EH (cell line): ENCODE measurements around the gene CCDC30.
"Not testable (repeated sequence)": the region's sequence is repeated elsewhere in the genome, so short reads cannot be mapped to it uniquely, and the experiment has no call there.

Experiments
- DNase-seq: peaks from one replicate; pipeline ENCODE4 v3.0.0-alpha.2; 2015; ENCODE audit warnings: low read depth

CCDC30 gene

GRCh38 chr1:42657981-42658876 lies 195.1 kb downstream of the CCDC30 start, which contains the start of gene PPIH:
TSS of gene PPIH (plus strand) at chr1:42658423. CDS start at chr1:42658447, 24 bp downstream.
- peak; percentile 92 for DNase-seq

- no peak for DNase-seq
Measured at GRCh38 chr1:42658877-42659337, 195.8 kb downstream of the CCDC30 start.

- no peak for DNase-seq
Measured at GRCh38 chr1:42660907-42661500, 197.9 kb downstream of the CCDC30 start.

- DNase-seq, result no peak
Measured at GRCh38 chr1:42669936-42670335, 206.8 kb downstream of the CCDC30 start.

GRCh38 chr1:42670425-42670824 lies 207.3 kb downstream of the CCDC30 start:
- DNase-seq, result no peak

GRCh38 chr1:42674214-42674613 lies 211.1 kb downstream of the CCDC30 start:
- DNase-seq, result peak; percentile 13

- no peak for DNase-seq
Measured at GRCh38 chr1:42674682-42675081, 211.6 kb downstream of the CCDC30 start.

GRCh38 chr1:42675467-42675866 lies 212.4 kb downstream of the CCDC30 start:
- DNase-seq, result no peak

GRCh38 chr1:42676534-42677087 lies 213.5 kb downstream of the CCDC30 start:
- DNase-seq, result no peak

GRCh38 chr1:42679364-42679983 lies 216.4 kb downstream of the CCDC30 start:
- DNase-seq, result peak; percentile 47

- no peak for DNase-seq
Measured at GRCh38 chr1:42680055-42680454, 217.0 kb downstream of the CCDC30 start.

- DNase-seq, result peak; percentile 30
Measured at GRCh38 chr1:42680921-42681683, 218.0 kb downstream of the CCDC30 start.

- peak; percentile 99 for DNase-seq
Measured at GRCh38 chr1:42681741-42682483, 218.8 kb downstream of the CCDC30 start, which contains the start of gene YBX1. TSS of gene YBX1 (plus strand) at chr1:42682418. CDS start at chr1:42682566, 148 bp downstream.

- DNase-seq, result not testable (repeated sequence)
Measured at GRCh38 chr1:42682484-42682738, 219.3 kb downstream of the CCDC30 start.

- DNase-seq, result peak; percentile 71
Measured at GRCh38 chr1:42682739-42683531, 219.8 kb downstream of the CCDC30 start.

GRCh38 chr1:42684139-42684538 lies 221.1 kb downstream of the CCDC30 start:
- DNase-seq, result peak; percentile 26

- no peak for DNase-seq
Measured at GRCh38 chr1:42686418-42686817, 223.3 kb downstream of the CCDC30 start.

- DNase-seq, result no peak
Measured at GRCh38 chr1:42689912-42690311, 226.8 kb downstream of the CCDC30 start.

GRCh38 chr1:42690477-42691156 lies 227.5 kb downstream of the CCDC30 start:
- peak; percentile 9 for DNase-seq

GRCh38 chr1:42691157-42691498 lies 228.0 kb downstream of the CCDC30 start:
- DNase-seq, result no peak
